Erythroblast (primary cell): ENCODE measurements around the gene GLIPR1.

Source experiments
- GATA1 ChIP-seq: IDR thresholded peaks from 2 replicates; pipeline ENCODE4 v1.6.1; 2011; ENCODE audit warnings: low read depth, mild to moderate bottlenecking, control low read depth, low read length, moderate library complexity
- POLR2A ChIP-seq: IDR thresholded peaks from 2 replicates; pipeline ENCODE4 v1.6.1; 2011; ENCODE audit warnings: mild to moderate bottlenecking, low read length

DNA sequence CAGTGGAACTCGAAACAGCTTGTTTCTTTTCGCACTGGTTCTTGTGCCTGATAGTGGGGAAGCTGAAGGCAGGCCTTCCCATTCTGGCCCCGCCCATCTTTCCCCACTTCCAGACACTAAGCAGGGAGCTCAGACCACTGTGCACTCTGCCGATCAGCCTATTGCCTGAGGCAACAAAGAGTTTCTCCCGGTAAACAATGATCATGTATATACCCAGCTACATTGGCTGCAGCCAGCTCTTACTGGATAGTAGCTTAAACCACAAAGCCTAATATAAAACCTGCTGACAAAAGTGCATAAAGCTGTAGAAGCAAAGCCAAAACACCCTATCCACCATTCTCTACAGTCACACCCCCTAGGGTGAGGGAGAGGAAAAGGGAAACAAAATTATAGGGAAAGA lies 24.7 kb upstream of the GLIPR1 start:
- TF ChIP-seq POLR2A (no peak), GATA1 (no peak)
